Activated CD4-positive, alpha-beta memory T cell treated with anti-CD3 and anti-CD28 coated beads, Interleukin-2, amount 10 ng/mL, durations not matched to agents 7 days and 5 days (primary cell): ENCODE data around the gene MCC. TPM values are rescaled to one million over a fixed set of nuclear protein-coding genes. Genes with fewer than 3 reads are reported as not detected.

ENCODE experiments used
- CTCF ChIA-PET: fragments of 350-600 bp; sonication (Branson Sonifier 250); formaldehyde crosslinking; loops from one replicate; lab custom pipeline; 2021; ENCODE audit warnings: antibody characterized with exemption, inconsistent platforms; lab: Charles Lee
- POLR2A ChIA-PET: fragments of 350-600 bp; sonication (Branson Sonifier 250); formaldehyde crosslinking; loops from one replicate; lab custom pipeline; 2021; ENCODE audit warnings: antibody characterized with exemption; lab: Charles Lee
- DNase-seq: peaks from one replicate; pipeline ENCODE4 v3.0.0-alpha.2; 2020
- H3K27ac Mint-ChIP-seq: one replicate; pipeline ENCODE4 v1.8.0; 2021; ENCODE audit warnings: mild to moderate bottlenecking, mixed read lengths
- H3K27me3 Mint-ChIP-seq: one replicate; pipeline ENCODE4 v1.8.0; 2021; ENCODE audit warnings: mixed read lengths
- H3K36me3 Mint-ChIP-seq: one replicate; pipeline ENCODE4 v1.8.0; 2021; ENCODE audit warnings: low read depth, mixed read lengths
- H3K4me1 Mint-ChIP-seq: one replicate; pipeline ENCODE4 v1.8.0; 2021; ENCODE audit warnings: mixed read lengths
- H3K4me3 Mint-ChIP-seq: one replicate; pipeline ENCODE4 v1.8.0; 2021; ENCODE audit warnings: mild to moderate bottlenecking, mixed read lengths
- H3K9me3 Mint-ChIP-seq: one replicate; pipeline ENCODE4 v1.8.0; 2021; ENCODE audit warnings: mixed read lengths
- total RNA-seq, 2 experiments: library from RNA; stranded (reverse); gene quantifications; one replicate each; pipeline ENCODE4 v1.2.3, GENCODE V29; 2021

MCC gene
- total RNA-seq, 2 experiments from 2014 or later: 8.6 to 10.4 TPM

DNA sequence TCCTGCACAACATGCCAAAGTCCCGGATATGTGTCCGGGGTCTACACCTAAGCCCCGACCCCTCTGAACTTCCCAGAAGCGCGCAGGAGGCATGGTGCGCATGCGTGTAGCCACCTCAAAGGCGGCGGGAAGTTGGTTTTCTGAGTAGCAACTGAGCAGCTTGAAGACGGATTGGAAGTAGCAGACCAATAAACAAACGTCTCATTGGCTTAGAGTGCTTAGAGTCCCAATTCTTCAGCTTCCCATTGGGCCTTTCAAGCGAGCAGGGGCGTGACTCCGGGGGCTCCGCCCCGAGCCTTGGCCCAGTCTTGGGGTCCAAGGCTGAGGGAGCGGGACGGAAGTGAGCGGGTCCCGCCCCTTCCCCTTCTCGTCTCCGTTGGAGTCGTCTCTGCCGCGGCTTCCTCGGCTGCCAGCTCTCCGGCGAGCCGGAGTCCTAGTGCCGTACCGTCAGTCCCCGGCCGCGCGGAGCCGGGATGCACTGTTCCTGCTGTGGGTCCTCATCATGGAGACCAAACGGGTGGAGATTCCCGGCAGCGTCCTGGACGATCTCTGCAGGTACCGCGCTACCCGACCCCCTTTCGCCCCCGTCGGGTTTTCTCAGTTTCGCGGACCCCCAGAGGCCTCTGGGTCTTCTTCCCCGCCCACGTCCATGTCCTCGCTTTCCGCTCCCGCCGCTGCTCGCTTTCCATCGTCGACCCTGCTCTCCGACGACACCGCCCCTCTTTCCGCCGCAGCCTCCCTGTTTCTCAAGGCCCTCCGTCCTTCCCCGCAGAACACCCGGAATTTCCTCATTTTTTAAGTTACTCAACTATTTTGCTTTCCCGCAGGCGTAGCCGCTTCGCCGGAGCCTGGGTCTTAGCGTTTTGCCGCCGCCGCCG, 511.6 kb downstream of the MCC start, which contains the start of gene DCP2:
TSS of gene DCP2 (plus strand) at position 367 of the 878 bp plus-strand sequence. CDS start at position 503, 136 bp downstream.
- CTCF ChIA-PET: interaction anchor here (0.6 to 2.9 kb wide), 18 partner anchors 11 to 816 kb away, joined by 3 to 23 read pairs (median 4); partner anchors contain the start of gene REEP5
- H3K4me3 Mint-ChIP-seq: peak within 1 kb of the TSS; percentile 99
- H3K9me3 Mint-ChIP-seq: no peaks in the 10 kb centered on the region
- peak; percentile 97 for DNase-seq
- POLR2A ChIA-PET: interaction anchor here (0.6 to 3.9 kb wide), 38 partner anchors 9 to 558 kb away, joined by 3 to 94 read pairs (median 4); partner anchors contain the start of genes EPB41L4A, REEP5 and SRP19
- peak within 1 kb of the TSS; percentile 96 for H3K27ac Mint-ChIP-seq
- peaks cover 46% of the 10 kb centered on the region for H3K4me1 Mint-ChIP-seq
- H3K27me3 Mint-ChIP-seq: no peaks in the 10 kb centered on the region
- H3K36me3 Mint-ChIP-seq: peaks cover 38% of the 10 kb centered on the region

GRCh38 chr5:112975721-112976431, 512.4 kb downstream of the MCC start:
- Mint-ChIP-seq H3K27me3 (no peaks in the 10 kb centered on the region), H3K27ac (peak overlapping the region; percentile 96), H3K36me3 (peaks cover 31% of the 10 kb centered on the region), H3K9me3 (no peaks in the 10 kb centered on the region), H3K4me3 (peak overlapping the region; percentile 99), H3K4me1 (peaks cover 40% of the 10 kb centered on the region)
- ChIA-PET POLR2A (interaction anchor here (0.6 to 3.9 kb wide), 36 partner anchors 8 to 557 kb away, joined by 3 to 94 read pairs (median 4); partner anchors contain the start of genes EPB41L4A, REEP5 and SRP19), CTCF (interaction anchor here (0.8 to 2.9 kb wide), 18 partner anchors 11 to 815 kb away, joined by 3 to 23 read pairs (median 4); partner anchors contain the start of gene REEP5)
- DNase-seq: no peak

DNA sequence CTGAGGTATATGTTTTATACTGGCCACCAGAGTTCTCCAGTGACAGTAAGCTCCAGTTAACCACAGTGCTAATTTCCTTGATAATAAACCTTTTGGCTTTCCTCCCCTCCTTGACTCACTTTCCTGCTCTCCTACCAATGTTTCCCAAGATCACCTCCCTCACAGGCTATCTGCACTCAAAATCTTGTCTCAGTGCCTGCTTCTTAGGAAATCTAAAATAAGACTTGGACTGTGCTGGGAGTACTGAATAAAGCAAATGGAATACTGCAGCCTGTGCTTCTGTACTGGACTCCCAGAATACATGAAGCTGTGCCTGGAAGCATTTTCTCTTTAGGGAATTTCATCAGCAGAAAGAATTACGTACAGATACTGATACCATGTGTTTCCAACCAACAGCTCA, 513.4 kb downstream of the MCC start:
- peaks cover 24% of the 10 kb centered on the region for H3K36me3 Mint-ChIP-seq
- no peaks in the 10 kb centered on the region for H3K27me3 Mint-ChIP-seq
- H3K4me3 Mint-ChIP-seq: no peak overlapping the region
- peaks cover 33% of the 10 kb centered on the region for H3K4me1 Mint-ChIP-seq
- H3K27ac Mint-ChIP-seq: no peak overlapping the region
- ChIA-PET POLR2A (interaction anchor here (0.6 to 3.9 kb wide), 6 partner anchors 11 to 319 kb away, joined by 3 to 94 read pairs (median 20); partner anchors contain the start of gene REEP5), CTCF (interaction anchor here (0.5 to 2.9 kb wide), 6 partner anchors 10 to 199 kb away, joined by 3 to 23 read pairs (median 3); partner anchors contain the start of gene REEP5)
- no peaks in the 10 kb centered on the region for H3K9me3 Mint-ChIP-seq
- no peak for DNase-seq

GRCh38 chr5:112973904-112974303, 514.3 kb downstream of the MCC start:
- no peak for DNase-seq
- H3K9me3 Mint-ChIP-seq: no peaks in the 10 kb centered on the region
- no peak overlapping the region for H3K27ac Mint-ChIP-seq
- peaks cover 18% of the 10 kb centered on the region for H3K36me3 Mint-ChIP-seq
- H3K4me1 Mint-ChIP-seq: peaks cover 32% of the 10 kb centered on the region
- POLR2A ChIA-PET: interaction anchor here (3.9 kb wide), 1 partner anchor 52 kb away, joined by 94 read pairs; the partner anchor contains the start of gene REEP5
- CTCF ChIA-PET: interaction anchor here (1.0 to 2.9 kb wide), 2 partner anchors 9 to 126 kb away, joined by 3 to 23 read pairs; no protein-coding TSS in a partner anchor
- no peaks in the 10 kb centered on the region for H3K27me3 Mint-ChIP-seq
- no peak overlapping the region for H3K4me3 Mint-ChIP-seq

- ChIA-PET POLR2A (no interaction called here), CTCF (interaction anchor here (1.0 to 1.1 kb wide), 2 partner anchors 9 to 125 kb away, joined by 3 read pairs; no protein-coding TSS in a partner anchor)
- DNase-seq: no peak
- Mint-ChIP-seq H3K27ac (no peak overlapping the region), H3K4me1 (peaks cover 27% of the 10 kb centered on the region), H3K27me3 (no peaks in the 10 kb centered on the region), H3K4me3 (no peak overlapping the region), H3K36me3 (peaks cover 14% of the 10 kb centered on the region), H3K9me3 (no peaks in the 10 kb centered on the region)
Observed at GRCh38 chr5:112973036-112973435, 515.2 kb downstream of the MCC start.

Other genes with a start within 250 kb of the MCC start
- not detected for gene TSSK1B, start 53.5 kb downstream of the MCC start, total RNA-seq
- 10 to 100 TPM; 30.3 to 31.0 TPM for gene YTHDC2, start 25.2 kb upstream of the MCC start, total RNA-seq